ENCODE data around the gene SYCE1L.

GRCh38 chr16:77197747-77198146, 1.5 kb upstream of the SYCE1L start:
- TF ChIP-seq CTCF (IDR thresholded peaks at IDR 0.05), result no peak
- no peak for TF ChIP-seq POLR2A (IDR thresholded peaks at IDR 0.05)
